A673 (cell line): Measurements from ENCODE around the gene PTBP1. TPM values are rescaled to one million over a fixed set of nuclear protein-coding genes. Genes with fewer than 3 reads are reported as not detected.

ENCODE experiments used
- BruUV-seq: library from RNA; stranded (reverse); fragments of 400-500 nt; replicated peaks from 2 replicates; lab custom pipeline; 2021; lab: Mats Ljungman, UMichigan
- CTCF ChIA-PET: fragments of 300-600 bp; sonication (Branson Sonifier 250); formaldehyde crosslinking; loops from one replicate; lab custom pipeline; 2022; ENCODE audit warnings: antibody characterized with exemption; lab: Charles Lee
- POLR2A ChIA-PET: fragments of 300-600 bp; sonication (Branson Sonifier 250); formaldehyde crosslinking; loops from one replicate; lab custom pipeline; 2022; ENCODE audit warnings: antibody characterized with exemption; ENCODE audit not compliant: low non-redundant PET; lab: Charles Lee
- DNase-seq: peaks from one replicate; pipeline ENCODE4 v3.0.0-alpha.2; 2015; ENCODE audit warnings: low spot score
- H3K27ac ChIP-seq: fragments of 200-600 bp; sonication (generic); 2 replicates; pipeline ENCODE4 v1.5.1; 2016; ENCODE audit warnings: mixed run types, low read depth, mild to moderate bottlenecking, mixed read lengths, antibody characterized with exemption, low read length; ENCODE audit not compliant: poor library complexity, severe bottlenecking
- H3K27me3 ChIP-seq: fragments of 200-600 bp; sonication (generic); replicated peaks from 2 replicates; pipeline ENCODE4 v1.6.1; 2017; ENCODE audit warnings: mixed run types, low read depth, mild to moderate bottlenecking, mixed read lengths, antibody characterized with exemption, low read length; ENCODE audit not compliant: insufficient read depth, poor library complexity
- H3K36me3 ChIP-seq: fragments of 200-600 bp; sonication (generic); 2 replicates; pipeline ENCODE4 v1.6.1; 2016; ENCODE audit warnings: mixed run types, mild to moderate bottlenecking, mixed read lengths, antibody characterized with exemption, low read length; ENCODE audit not compliant: insufficient read depth, poor library complexity, severe bottlenecking
- H3K4me1 ChIP-seq: fragments of 200-600 bp; sonication (generic); 2 replicates; pipeline ENCODE4 v1.6.1; 2017; ENCODE audit warnings: mixed run types, mild to moderate bottlenecking, mixed read lengths, antibody characterized with exemption, low read length; ENCODE audit not compliant: insufficient read depth, poor library complexity, severe bottlenecking
- H3K4me3 ChIP-seq: fragments of 200-600 bp; sonication (generic); 2 replicates; pipeline ENCODE4 v1.5.1; 2016; ENCODE audit warnings: low read depth, mixed run types, mild to moderate bottlenecking, mixed read lengths, low read length; ENCODE audit not compliant: poor library complexity, severe bottlenecking
- H3K9me3 ChIP-seq: fragments of 200-600 bp; sonication (generic); 2 replicates; pipeline ENCODE4 v1.6.1; 2016; ENCODE audit warnings: mixed run types, low read depth, mild to moderate bottlenecking, mixed read lengths, antibody characterized with exemption, low read length; ENCODE audit not compliant: poor library complexity, severe bottlenecking
- CTCF ChIP-seq: fragments of 300-800, 200-600 bp; sonication (generic); conservative IDR thresholded peaks from 2 replicates; pipeline ENCODE4 v1.5.1; 2017; ENCODE audit warnings: low read depth, mild to moderate bottlenecking, antibody characterized with exemption, low read length, moderate library complexity, mixed read lengths
- EZH2 ChIP-seq: fragments of 200-600 bp; sonication (generic); IDR thresholded peaks from 2 replicates; pipeline ENCODE4 v1.6.1; 2017; ENCODE audit warnings: borderline replicate concordance, low read depth, mild to moderate bottlenecking, mixed read lengths, antibody characterized with exemption, low read length; ENCODE audit not compliant: poor library complexity, severe bottlenecking
- intact Hi-C: fragments of 100-400 bp; cut with micrococcal nuclease; formaldehyde crosslinking; loops from one replicate; pipeline ENCODE4 v1.10.0; 2022; ENCODE audit not compliant: unreplicated experiment
- total RNA-seq: library from RNA; stranded (reverse); gene quantifications from 2 replicates; pipeline ENCODE4 v1.2.3, GENCODE V29; 2021

Gene PTBP1
- total RNA-seq, 1 experiment from 2014 or later: 800 TPM

GRCh38 chr19:829129-829758 lies 32.0 kb downstream of the PTBP1 start:
- TF ChIP-seq CTCF (no peak), EZH2 (no peak)
- no peak for DNase-seq
- ChIA-PET POLR2A (interaction anchor here (0.8 kb wide), 1 partner anchor 105 kb away, joined by 3 read pairs; no protein-coding TSS in a partner anchor), CTCF (no interaction called here)
- H3K4me1 ChIP-seq: no peaks in the 10 kb centered on the region
- H3K27me3 ChIP-seq: no peaks in the 10 kb centered on the region
- H3K27ac ChIP-seq: no peak overlapping the region
- intact Hi-C loops: no loop called here
- no TSS peak for BruUV-seq
- no peak overlapping the region for H3K4me3 ChIP-seq
- H3K9me3 ChIP-seq: no peaks in the 10 kb centered on the region
- H3K36me3 ChIP-seq: no peaks in the 10 kb centered on the region

GRCh38 chr19:831407-832369 lies 34.4 kb downstream of the PTBP1 start:
- Histone ChIP-seq H3K27ac (no peak overlapping the region), H3K4me1 (no peaks in the 10 kb centered on the region), H3K4me3 (no peak overlapping the region), H3K36me3 (no peaks in the 10 kb centered on the region), H3K9me3 (no peaks in the 10 kb centered on the region), H3K27me3 (no peaks in the 10 kb centered on the region)
- intact Hi-C loops: no loop called here
- no peak for DNase-seq
- TF ChIP-seq EZH2: no peak
- no peak for TF ChIP-seq CTCF
- CTCF ChIA-PET: no interaction called here
- BruUV-seq: no TSS peak
- POLR2A ChIA-PET: no interaction called here

- ChIA-PET CTCF (no interaction called here), POLR2A (no interaction called here)
- Histone ChIP-seq H3K27me3 (no peaks in the 10 kb centered on the region), H3K4me3 (no peak overlapping the region), H3K4me1 (peaks cover 2% of the 10 kb centered on the region), H3K9me3 (no peaks in the 10 kb centered on the region), H3K27ac (no peak overlapping the region), H3K36me3 (no peaks in the 10 kb centered on the region)
- BruUV-seq: no TSS peak
- DNase-seq: no peak
- TF ChIP-seq EZH2: no peak
- TF ChIP-seq CTCF: no peak
- intact Hi-C loops: no loop called here
Observed at GRCh38 chr19:834216-834615, 37.0 kb downstream of the PTBP1 start.
